Left ventricle myocardium superior (tissue), 1 donor: ENCODE data around the gene COL4A1. TPM values are rescaled to one million over a fixed set of nuclear protein-coding genes. Genes with fewer than 3 reads are reported as not detected.

ENCODE experiments used
- ATAC-seq: fragments of 200-7000 bp; cut with Tn5 transposase; one replicate; pipeline ENCODE4 v1.9.1; 2020; ENCODE audit warnings: mild to moderate bottlenecking, moderate library complexity
- DNase-seq: peaks from one replicate; pipeline ENCODE4 v3.0.0-alpha.2; 2020
- intact Hi-C: fragments of 100-400 bp; cut with micrococcal nuclease; formaldehyde crosslinking; loops from one replicate; pipeline ENCODE4 v1.11.0; 2022
- total RNA-seq: library from RNA; stranded (reverse); fragmentation: NEBNext Ultra II Directional; extraction: Animal tissue kit (Norgen Biotek cat#: 25700); gene quantifications from one replicate; pipeline ENCODE4 v1.2.1, GENCODE V29; 2021
- donor health status: DM: no; HTN: yes; CAD: no; lungs with severe emphysema.

COL4A1 gene
- total RNA-seq, 1 donor from 2014 or later = 119 TPM

GRCh38 chr13:110343241-110343865 is 36.4 kb upstream of the COL4A1 start:
- no peak for ATAC-seq
- intact Hi-C loops = no loop called here
- DNase-seq = no peak

DNA sequence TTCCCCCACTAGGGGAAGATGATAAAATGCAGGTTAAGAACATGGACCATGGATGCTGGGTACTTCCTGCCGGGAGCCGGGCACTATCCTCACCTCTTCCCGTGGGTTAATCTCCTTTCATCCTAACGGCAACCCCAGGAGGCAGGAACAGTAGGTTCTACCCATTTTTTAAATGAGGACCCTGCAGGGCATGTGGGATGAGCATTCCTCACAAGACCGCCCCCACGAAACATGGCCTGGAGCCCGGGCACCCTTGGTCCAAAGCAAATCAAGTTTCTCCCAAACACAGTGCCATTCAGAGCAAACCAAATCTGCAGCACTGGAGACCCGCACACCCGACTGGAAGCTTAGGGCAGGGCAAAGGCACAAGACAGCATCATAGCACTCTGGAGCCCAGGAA is 35.5 kb upstream of the COL4A1 start:
- intact Hi-C loops = no loop called here

DNA sequence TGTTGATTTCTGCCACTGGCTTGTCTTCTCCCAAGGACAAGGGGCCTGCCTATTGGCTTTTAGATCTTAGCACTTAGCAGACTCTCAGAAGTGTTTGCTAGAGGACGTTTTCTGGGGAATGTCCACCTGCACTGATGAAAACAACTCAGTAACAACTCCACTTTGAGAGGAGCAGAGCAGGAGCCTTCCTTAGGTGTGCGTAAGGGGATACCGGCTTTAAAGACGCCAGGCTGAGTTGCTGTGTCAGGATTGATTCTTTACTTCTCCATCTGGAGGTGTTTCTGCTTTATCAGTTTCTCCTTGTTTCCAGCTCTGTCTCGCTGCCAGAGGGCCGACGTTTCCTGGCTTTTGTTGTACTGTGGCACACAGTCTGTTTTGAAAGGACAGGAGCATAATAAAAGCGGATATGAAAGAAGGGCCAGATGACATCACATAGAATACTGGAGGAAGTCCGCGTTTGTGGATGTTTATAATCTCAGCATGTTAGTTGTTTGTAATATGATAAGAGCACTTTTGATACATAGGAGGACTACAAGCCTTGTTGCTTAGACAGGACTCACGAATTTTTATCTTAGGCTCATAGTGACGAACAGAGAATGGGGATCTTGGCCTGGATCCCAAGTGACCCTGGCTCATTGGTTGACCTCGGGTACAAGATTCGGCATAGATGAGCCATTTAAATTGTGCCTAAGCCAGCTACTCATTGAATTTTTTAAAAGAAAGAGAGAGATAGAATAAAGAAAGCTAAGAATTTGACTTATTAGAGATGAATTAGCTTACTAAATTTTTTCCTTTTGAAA is 34.7 kb upstream of the COL4A1 start:
- DNase-seq = peak; percentile 68
- intact Hi-C loops = no loop called here

More for the DNA sequence above, 35.5 kb upstream of the COL4A1 start:
- ATAC-seq = no peak
- no peak for DNase-seq

DNA sequence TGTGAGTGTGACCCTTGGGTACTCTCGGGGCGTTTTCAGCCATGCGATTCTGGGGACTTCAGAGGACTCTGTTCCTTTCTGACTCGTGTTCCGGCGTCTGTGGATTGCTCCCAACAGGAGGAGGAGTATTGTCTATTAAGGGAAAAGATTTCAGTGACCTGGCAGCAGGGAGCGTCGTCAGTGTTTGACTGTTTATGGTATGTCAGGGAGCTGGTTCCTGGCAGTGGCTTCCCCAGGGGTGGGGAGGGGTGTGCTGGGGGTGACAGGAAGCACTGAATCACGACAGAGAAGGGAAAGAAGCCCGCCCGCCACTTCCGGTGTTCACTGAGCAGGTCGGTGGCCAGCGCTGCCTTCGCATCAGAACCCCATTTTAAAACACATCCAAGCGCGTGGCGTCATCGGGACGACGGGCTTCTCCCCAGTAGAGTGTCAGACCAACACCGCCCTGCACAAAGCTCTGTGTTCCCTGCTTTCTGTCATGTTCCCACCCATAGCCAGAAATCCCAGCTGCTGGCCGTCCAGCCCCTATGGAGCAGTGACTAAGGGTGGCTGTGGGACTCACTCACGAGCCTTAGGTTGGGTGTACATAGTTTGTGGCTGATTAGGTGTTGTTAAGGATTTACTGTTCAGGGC is 34.0 kb upstream of the COL4A1 start:
- intact Hi-C loops = no loop called here
- DNase-seq = peak; percentile 87
- ATAC-seq = peak; percentile 52

More for the DNA sequence above, 34.7 kb upstream of the COL4A1 start:
- peak; percentile 15 for ATAC-seq

GRCh38 chr13:110339975-110340550 is 33.1 kb upstream of the COL4A1 start:
- DNase-seq (no peak), ATAC-seq (no peak)
- intact Hi-C loops = no loop called here

- ATAC-seq (no peak), DNase-seq (no peak)
- intact Hi-C loops = no loop called here
These were observed 32.3 kb upstream of the COL4A1 start for GRCh38 chr13:110339263-110339662.

DNA sequence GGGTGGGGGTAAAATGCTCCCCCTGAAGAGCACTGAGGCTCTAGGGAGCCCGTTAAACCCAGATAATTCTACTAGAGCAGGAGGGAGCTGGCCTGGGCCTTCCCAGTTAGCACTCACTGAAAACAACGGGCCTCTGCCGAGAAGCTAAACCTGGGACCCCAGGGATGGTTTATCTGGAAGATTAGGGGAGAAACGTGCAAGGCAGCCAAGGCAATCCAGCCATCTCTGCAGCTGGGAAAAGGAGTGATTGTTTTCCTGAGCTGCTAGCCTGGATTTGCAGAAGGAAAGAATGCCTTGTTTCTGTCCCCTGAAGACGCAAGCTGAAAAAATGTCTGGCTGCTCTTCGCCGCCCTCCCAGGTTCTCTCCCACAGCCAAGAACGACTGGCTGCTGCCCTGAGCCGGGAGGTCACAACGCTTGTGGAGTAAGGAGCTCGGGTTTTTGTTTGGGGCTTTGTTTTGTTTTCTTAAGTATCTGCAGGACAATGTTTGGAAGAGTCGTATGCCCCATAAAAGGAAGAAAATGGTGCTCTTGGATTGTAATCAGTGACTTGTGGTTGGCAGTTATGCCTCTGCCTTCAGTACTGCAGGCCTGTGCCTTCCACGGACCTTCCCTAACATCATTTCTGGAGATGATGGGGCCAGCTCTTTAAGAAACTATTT is 31.6 kb upstream of the COL4A1 start:
- ATAC-seq (peak; percentile 74), DNase-seq (peak; percentile 76)
- intact Hi-C loops = no loop called here

DNA sequence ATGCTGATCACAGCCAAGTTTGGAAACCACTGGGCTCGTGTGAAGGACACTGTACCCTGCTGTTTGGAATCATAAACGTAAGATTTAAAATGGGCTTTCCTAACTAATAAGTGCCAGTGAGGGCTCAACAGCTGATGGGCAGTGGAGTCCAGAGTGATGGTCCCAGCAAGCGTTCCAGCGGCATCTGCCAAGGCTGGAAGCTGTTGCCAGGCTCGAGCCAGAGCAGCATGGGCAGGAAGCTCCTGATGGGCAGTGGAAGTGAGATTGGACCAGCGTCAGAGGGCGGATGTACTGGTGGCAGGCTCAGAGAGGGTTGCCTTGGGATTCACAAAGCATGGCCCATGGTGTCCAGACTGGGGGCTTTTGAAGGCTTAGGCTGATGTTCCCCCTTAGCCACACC is 30.3 kb upstream of the COL4A1 start:
- intact Hi-C loops = no loop called here
- ATAC-seq = no peak
- DNase-seq = no peak

DNA sequence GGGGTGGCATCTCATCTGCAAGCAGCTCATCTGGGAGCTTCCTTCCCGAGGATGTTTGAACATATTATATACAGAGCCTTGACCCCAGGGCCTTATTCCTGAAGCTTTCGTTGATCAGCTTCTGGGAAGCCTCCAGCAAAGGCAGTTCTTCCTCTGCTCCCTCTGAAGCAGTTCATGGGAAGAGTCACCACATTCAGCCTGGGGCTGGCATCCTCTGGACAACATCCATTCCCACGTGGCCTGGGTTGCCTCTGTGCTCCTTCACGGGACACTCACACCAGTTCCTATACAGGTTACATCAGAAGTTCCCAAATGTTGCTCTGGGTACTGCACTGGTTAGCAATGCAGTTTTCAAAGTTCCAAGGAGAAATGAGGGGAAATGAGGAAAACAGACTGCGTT is 29.7 kb upstream of the COL4A1 start:
- ATAC-seq = peak; percentile 10
- intact Hi-C loops = no loop called here
- DNase-seq = no peak

DNA sequence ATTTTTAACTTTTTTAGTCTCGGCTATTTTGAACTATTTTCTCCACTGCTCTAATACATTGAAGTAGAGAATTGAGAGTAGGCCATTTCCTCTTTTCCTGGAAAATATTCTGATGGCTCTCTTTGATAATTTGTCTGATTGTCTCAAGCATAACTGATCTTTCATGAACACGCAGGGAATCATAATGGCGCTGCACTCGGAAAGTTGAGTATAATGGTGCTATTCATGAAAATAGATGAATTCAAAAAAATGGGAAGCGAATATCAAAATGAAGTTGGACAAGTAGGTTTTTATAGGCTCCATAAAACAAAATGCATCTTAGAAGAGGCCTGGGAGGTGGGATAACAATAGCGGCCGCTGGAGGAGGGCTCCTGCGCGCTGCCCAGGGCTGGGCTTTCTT is 29.2 kb upstream of the COL4A1 start:
- no peak for DNase-seq
- ATAC-seq = no peak
- intact Hi-C loops = no loop called here

- no peak for DNase-seq
- intact Hi-C loops = no loop called here
- ATAC-seq = no peak
These were observed 28.0 kb upstream of the COL4A1 start for GRCh38 chr13:110334841-110335490.

DNA sequence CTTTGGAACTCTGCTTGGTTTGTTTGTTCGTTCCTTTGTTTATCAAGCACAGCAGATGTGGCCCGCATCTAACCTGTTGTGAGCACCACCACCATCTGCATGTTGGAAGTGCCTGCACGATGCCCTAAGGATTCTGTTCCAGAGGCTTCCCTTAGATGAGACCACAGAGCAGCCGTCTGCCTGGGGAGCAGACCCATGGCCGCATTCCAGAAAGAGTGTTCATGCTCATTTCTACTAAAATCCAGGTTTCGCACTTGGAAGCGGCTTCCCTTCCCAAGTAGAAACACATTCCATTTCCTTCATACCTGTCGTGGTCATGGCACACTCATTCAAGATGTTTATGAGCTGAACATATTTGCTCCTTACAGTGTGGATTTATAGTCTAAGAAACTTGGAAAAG is 27.3 kb upstream of the COL4A1 start:
- no peak for ATAC-seq
- no peak for DNase-seq
- intact Hi-C loops = no loop called here

GRCh38 chr13:110333837-110334236 is 26.9 kb upstream of the COL4A1 start:
- no peak for ATAC-seq
- intact Hi-C loops = no loop called here
- no peak for DNase-seq

DNA sequence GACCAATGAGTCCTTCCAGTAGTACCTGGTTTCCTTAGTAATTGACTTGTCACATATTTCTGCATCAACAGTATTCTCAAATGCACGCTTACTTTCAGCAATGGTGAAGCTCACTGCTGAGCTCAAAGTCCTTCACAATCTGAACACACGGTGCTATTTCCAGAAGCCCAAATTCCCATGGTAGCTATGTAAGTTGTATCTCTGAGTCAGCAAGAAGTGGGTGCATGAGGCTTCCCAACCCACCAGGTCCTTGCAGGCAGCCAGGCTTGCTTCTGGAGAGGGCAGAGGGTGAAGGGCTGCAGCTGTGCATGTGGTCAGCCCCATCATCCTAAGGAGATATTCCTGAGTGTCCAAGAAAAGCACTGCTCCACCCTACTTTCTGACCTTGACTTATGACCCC is 25.8 kb upstream of the COL4A1 start:
- ATAC-seq = no peak

GRCh38 chr13:110331362-110331761 is 24.4 kb upstream of the COL4A1 start:
- intact Hi-C loops = no loop called here
- no peak for DNase-seq
- ATAC-seq = peak; percentile 15

More for the DNA sequence above, 25.8 kb upstream of the COL4A1 start:
- no peak for DNase-seq
- intact Hi-C loops = no loop called here

DNA sequence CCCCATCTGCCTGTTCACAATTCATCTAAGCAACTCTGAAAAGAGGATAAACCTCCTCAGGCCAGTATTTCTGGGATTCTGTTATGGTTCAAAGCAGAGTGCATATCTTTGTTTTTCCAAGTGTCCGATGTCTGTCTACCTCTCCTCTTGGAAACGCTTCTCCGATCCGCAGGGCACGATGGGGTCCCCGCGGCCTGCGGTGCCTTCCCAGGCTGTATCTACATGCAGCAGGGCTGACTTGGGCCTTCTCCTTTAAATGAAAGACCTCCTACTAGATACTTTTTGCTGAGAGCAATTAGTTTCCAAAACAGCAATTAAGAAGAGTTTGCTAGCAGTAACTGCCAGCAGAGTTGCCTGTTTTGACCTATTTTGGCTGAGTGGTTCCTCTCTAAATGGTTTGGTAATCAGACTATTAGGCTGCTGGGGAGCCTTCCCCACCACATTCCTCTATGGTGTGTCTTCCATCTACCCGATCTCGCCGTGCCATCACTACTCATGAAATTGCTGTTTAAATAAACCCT is 23.6 kb upstream of the COL4A1 start:
- intact Hi-C loops = no loop called here

GRCh38 chr13:110329798-110330461 is 23.0 kb upstream of the COL4A1 start:
- DNase-seq (no peak), ATAC-seq (no peak)
- intact Hi-C loops = no loop called here

More for the DNA sequence above, 23.6 kb upstream of the COL4A1 start:
- ATAC-seq (no peak), DNase-seq (no peak)

- no peak for DNase-seq
- intact Hi-C loops = no loop called here
- ATAC-seq = no peak
These were observed 22.3 kb upstream of the COL4A1 start for GRCh38 chr13:110329258-110329657.
